Spleen (tissue), 11 donors: ENCODE results near the gene AKR1E2. TPM values are rescaled to one million over a fixed set of nuclear protein-coding genes. Genes with fewer than 3 reads are reported as not detected.
"Not testable (repeated sequence)": the region's sequence is repeated elsewhere in the genome, so short reads cannot be mapped to it uniquely, and the experiment has no call there.

Source experiments
- DNase-seq: peaks from one replicate; pipeline ENCODE4 v3.0.0-alpha.2; 2020
- H3K27ac ChIP-seq, 8 donors: fragments of 200-600 bp; sonication (generic) in 7 of 8; 1 replicate in 4 of 8; 2 replicates in 4 of 8; pipeline versions ENCODE4 v1.5.0 to v1.8.0; 2016 to 2021; ENCODE audit warnings: inconsistent platforms in 4 of 8, mild to moderate bottlenecking in 4 of 8, moderate library complexity in 1 of 8
- H3K27me3 ChIP-seq, 7 donors: fragments of 200-600 bp; sonication (generic) in 6 of 7; replicated peaks in 1 of 7; 1 replicate in 4 of 7; 2 replicates in 3 of 7; pipeline versions ENCODE4 v1.5.0 to v1.8.0; 2016 to 2021; ENCODE audit warnings: inconsistent platforms in 3 of 7, mild to moderate bottlenecking in 1 of 7
- H3K36me3 ChIP-seq, 6 donors: fragments of 200-600 bp; sonication (generic) in 5 of 6; 1 replicate in 4 of 6; 2 replicates in 2 of 6; pipeline versions ENCODE4 v1.5.0 to v1.8.0; 2016 to 2021; ENCODE audit warnings: inconsistent platforms in 2 of 6
- H3K4me1 ChIP-seq, 6 donors: fragments of 200-600 bp; sonication (generic) in 5 of 6; 1 replicate in 3 of 6; 2 replicates in 3 of 6; pipeline versions ENCODE4 v1.5.0 to v1.8.0; 2016 to 2021; ENCODE audit warnings: inconsistent platforms in 3 of 6
- H3K4me3 ChIP-seq, 8 donors: fragments of 200-600 bp; sonication (generic) in 7 of 8; 1 replicate in 4 of 8; 2 replicates in 4 of 8; pipeline versions ENCODE4 v1.5.0 to v1.8.0; 2016 to 2021; ENCODE audit warnings: inconsistent platforms in 4 of 8, mild to moderate bottlenecking in 4 of 8, moderate library complexity in 2 of 8
- H3K9me3 ChIP-seq, 8 donors: fragments of 200-600 bp; sonication (generic) in 7 of 8; 1 replicate in 4 of 8; 2 replicates in 4 of 8; pipeline versions ENCODE4 v1.5.0 to v1.8.0; 2016 to 2021; ENCODE audit warnings: inconsistent platforms in 4 of 8
- POLR2A ChIP-seq, 3 donors: fragments of 450-650 bp; IDR thresholded peaks; one replicate each; pipeline ENCODE4 v1.5.1; 2017; ENCODE audit warnings: antibody characterized with exemption in 3 of 3, mild to moderate bottlenecking in 1 of 3
- POLR2AphosphoS5 ChIP-seq, 3 donors: sonication (generic); formaldehyde crosslinking; IDR thresholded peaks; one replicate each; pipeline ENCODE4 v1.5.1; 2017; ENCODE audit warnings: antibody characterized with exemption in 3 of 3
- WGBS, 5 donors: extraction: QIAGEN DNeasy Blood & Tissue Kit in 3 of 5; methylation state at CpG; one replicate each; pipeline versions ENCODE4 v1.1.5 to v1.1.7; 2013 to 2018; 5-methylcytosine and 5-hydroxymethylcytosine counted together
- intact Hi-C: fragments of 100-400 bp; cut with DNase I; formaldehyde crosslinking; loops from one replicate; pipeline ENCODE4 v1.15.0; 2023; ENCODE audit warnings: low total_unique reads
- polyA plus RNA-seq, 3 donors: library from polyadenylated mRNA; stranded (reverse); fragments of 200-250 nt; gene quantifications; one replicate each; pipeline ENCODE4 v1.2.1, GENCODE V29; 2013
- total RNA-seq, 7 donors: library from RNA; depleted of rRNA in 3 of 7; stranded (reverse); fragments of >200 nt in 3 of 7; fragmentation: NEBNext Ultra II Directional in 4 of 7; extraction: Animal tissue kit (Norgen Biotek cat#: 25700) in 4 of 7; gene quantifications; one replicate each; pipeline versions ENCODE4 v1.1.0 to v1.2.1, GENCODE V29; 2016 to 2021
- TF ChIP-seq, protein P1 (sequence below), 11 experiments: fragments of 200-600 bp in 7 of 11; fragments of 450-650 bp in 4 of 11; sonication (generic) in 4 of 11; IDR thresholded peaks in 8 of 11; conservative IDR thresholded peaks in 3 of 11; 1 replicate in 7 of 11; 2 replicates in 4 of 11; pipeline versions ENCODE4 v1.4.0 to v1.8.0; 2016 to 2021; ENCODE audit warnings: antibody characterized with exemption in 11 of 11, inconsistent platforms in 4 of 11, mild to moderate bottlenecking in 1 of 11
- donor health status: healthy with polysubstance abuse.
- donor health status: DM: no; HTN: no; CAD: no; lungs with moderate emphysema.
- donor health status: DM: no; HTN: no; CAD: no.
- donor health status: Bipolar disorder and iron deficiency.
- donor health status: healthy.
- donor health status: DM: no; HTN: no; CAD: no.
- donor health status: DM: yes; HTN: yes; CAD: no.

The AKR1E2 gene
- total and polyA plus RNA-seq, 10 donors, result 0.58 to 11.1 (median 6.0) TPM

GRCh38 chr10:4813023-4813422 lies 13.0 kb upstream of the AKR1E2 start:
- H3K9me3 ChIP-seq, result no peaks in the 10 kb centered on the region
- no peaks in the 10 kb centered on the region for H3K36me3 ChIP-seq
- H3K4me1 ChIP-seq, result peaks cover 0 to 18% (median 6%) of the 10 kb centered on the region in 6 donors
- intact Hi-C loops, result no loop called here
- WGBS, 5 donors, result 63 to 82% (median 74%) methylated on average over 6 of the region's 6 CpGs
- no peak overlapping the region for H3K27ac ChIP-seq
- no peak for TF ChIP-seq POLR2A (IDR thresholded peaks at IDR 0.05)
- TF ChIP-seq, protein P1, sequence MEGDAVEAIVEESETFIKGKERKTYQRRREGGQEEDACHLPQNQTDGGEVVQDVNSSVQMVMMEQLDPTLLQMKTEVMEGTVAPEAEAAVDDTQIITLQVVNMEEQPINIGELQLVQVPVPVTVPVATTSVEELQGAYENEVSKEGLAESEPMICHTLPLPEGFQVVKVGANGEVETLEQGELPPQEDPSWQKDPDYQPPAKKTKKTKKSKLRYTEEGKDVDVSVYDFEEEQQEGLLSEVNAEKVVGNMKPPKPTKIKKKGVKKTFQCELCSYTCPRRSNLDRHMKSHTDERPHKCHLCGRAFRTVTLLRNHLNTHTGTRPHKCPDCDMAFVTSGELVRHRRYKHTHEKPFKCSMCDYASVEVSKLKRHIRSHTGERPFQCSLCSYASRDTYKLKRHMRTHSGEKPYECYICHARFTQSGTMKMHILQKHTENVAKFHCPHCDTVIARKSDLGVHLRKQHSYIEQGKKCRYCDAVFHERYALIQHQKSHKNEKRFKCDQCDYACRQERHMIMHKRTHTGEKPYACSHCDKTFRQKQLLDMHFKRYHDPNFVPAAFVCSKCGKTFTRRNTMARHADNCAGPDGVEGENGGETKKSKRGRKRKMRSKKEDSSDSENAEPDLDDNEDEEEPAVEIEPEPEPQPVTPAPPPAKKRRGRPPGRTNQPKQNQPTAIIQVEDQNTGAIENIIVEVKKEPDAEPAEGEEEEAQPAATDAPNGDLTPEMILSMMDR (IDR thresholded peaks at IDR 0.05 in 8 of 11, conservative IDR thresholded peaks at IDR 0.05 in 3 of 11), result no peak
- TF ChIP-seq POLR2AphosphoS5 (IDR thresholded peaks at IDR 0.05), result no peak
- H3K27me3 ChIP-seq, result no peaks in the 10 kb centered on the region
- no peak overlapping the region for H3K4me3 ChIP-seq
- DNase-seq, result no peak

- intact Hi-C loops, result no loop called here
- Histone ChIP-seq H3K9me3 (no peaks in the 10 kb centered on the region), H3K27ac (no peak overlapping the region), H3K4me3 (no peak overlapping the region), H3K4me1 (peaks cover 0 to 14% (median 6%) of the 10 kb centered on the region in 6 donors), H3K27me3 (no peaks in the 10 kb centered on the region), H3K36me3 (no peaks in the 10 kb centered on the region)
- DNase-seq, result no peak
- TF ChIP-seq POLR2A (IDR thresholded peaks at IDR 0.05), result no peak
- TF ChIP-seq, protein P1 (IDR thresholded peaks at IDR 0.05 in 8 of 11, conservative IDR thresholded peaks at IDR 0.05 in 3 of 11), result no peak
- TF ChIP-seq POLR2AphosphoS5 (IDR thresholded peaks at IDR 0.05), result no peak
- WGBS, 5 donors, result 63 to 85% (median 71%) methylated on average over 5 of the region's 5 CpGs
These were observed 12.5 kb upstream of the AKR1E2 start for GRCh38 chr10:4813496-4813895.

DNA sequence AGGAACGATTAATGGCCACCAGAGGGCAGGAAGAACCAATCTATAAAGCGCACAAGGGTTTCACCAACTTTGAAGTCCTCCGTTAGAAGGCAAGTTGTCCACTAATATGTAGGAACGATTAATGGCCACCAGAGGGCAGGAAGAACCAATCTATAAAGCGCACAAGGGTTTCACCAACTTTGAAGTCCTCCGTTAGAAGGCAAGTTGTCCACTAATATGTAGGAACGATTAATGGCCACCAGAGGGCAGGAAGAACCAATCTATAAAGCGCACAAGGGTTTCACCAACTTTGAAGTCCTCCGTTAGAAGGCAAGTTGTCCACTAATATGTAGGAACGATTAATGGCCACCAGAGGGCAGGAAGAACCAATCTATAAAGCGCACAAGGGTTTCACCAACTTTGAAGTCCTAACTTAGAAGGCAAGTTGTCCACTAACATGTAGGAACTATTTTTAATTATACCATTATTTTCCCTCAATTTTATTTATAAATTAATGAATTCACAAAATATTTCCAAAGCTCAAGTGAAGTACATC lies 10.3 kb upstream of the AKR1E2 start:
- intact Hi-C loops, result not testable (repeated sequence)

DNA sequence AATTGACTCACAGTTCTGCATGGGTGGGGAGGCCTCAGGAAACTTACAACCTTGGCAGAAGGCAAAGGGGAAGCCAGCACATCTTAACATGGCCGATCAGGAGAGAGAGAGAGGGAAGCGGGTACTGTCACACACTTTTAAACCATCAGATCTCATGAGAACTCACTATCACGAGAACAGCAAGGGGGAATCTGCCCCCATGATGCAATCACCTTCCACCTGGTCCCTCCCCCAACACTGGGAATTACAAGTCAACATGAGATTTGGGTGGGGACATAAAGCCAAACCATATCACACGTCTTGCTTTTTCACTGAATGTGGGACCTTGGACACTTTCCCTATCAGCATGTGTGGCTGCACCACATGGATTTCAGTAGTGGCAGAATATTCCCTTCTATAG lies 9.0 kb upstream of the AKR1E2 start:
- H3K36me3 ChIP-seq, result no peaks in the 10 kb centered on the region
- DNase-seq, result no peak
- TF ChIP-seq, protein P1 (IDR thresholded peaks at IDR 0.05 in 8 of 11, conservative IDR thresholded peaks at IDR 0.05 in 3 of 11), result no peak
- TF ChIP-seq POLR2AphosphoS5 (IDR thresholded peaks at IDR 0.05) (no peak), POLR2A (IDR thresholded peaks at IDR 0.05) (no peak)
- peaks cover 0 to 27% (median 0%) of the 10 kb centered on the region in 7 donors for H3K27me3 ChIP-seq
- peaks cover 0 to 12% (median 6%) of the 10 kb centered on the region in 6 donors for H3K4me1 ChIP-seq
- 73 to 80% (median 78%) methylated on average over 4 of the region's 4 CpGs for WGBS, 5 donors
- no peak overlapping the region for H3K27ac ChIP-seq
- no peak overlapping the region for H3K4me3 ChIP-seq
- intact Hi-C loops, result no loop called here
- H3K9me3 ChIP-seq, result no peaks in the 10 kb centered on the region

More for the DNA sequence above, 10.3 kb upstream of the AKR1E2 start:
- not testable (repeated sequence) for H3K9me3 ChIP-seq, DNase-seq, H3K36me3 ChIP-seq, H3K4me3 ChIP-seq, H3K27ac ChIP-seq
- H3K4me1 ChIP-seq, result peaks cover 0 to 12% (median 6%) of the 10 kb centered on the region in 6 donors
- H3K27me3 ChIP-seq, result peaks cover 0 to 17% (median 0%) of the 10 kb centered on the region in 7 donors
- TF ChIP-seq, protein P1 (IDR thresholded peaks at IDR 0.05 in 8 of 11, conservative IDR thresholded peaks at IDR 0.05 in 3 of 11), result peak in 7 of 11 experiments; percentile 31 to 82 (median 64)
- 9 to 49% (median 20%) methylated on average over 2 to 3 of the region's 11 CpGs for WGBS, 5 donors
